Measurements from ENCODE around the gene TIMP3. TPM values are rescaled to one million over a fixed set of nuclear protein-coding genes. Genes with fewer than 3 reads are reported as not detected.

TIMP3 gene
- total RNA-seq, 4 donors from 2014 or later = 300 to 1,106 (median 939) TPM

DNA sequence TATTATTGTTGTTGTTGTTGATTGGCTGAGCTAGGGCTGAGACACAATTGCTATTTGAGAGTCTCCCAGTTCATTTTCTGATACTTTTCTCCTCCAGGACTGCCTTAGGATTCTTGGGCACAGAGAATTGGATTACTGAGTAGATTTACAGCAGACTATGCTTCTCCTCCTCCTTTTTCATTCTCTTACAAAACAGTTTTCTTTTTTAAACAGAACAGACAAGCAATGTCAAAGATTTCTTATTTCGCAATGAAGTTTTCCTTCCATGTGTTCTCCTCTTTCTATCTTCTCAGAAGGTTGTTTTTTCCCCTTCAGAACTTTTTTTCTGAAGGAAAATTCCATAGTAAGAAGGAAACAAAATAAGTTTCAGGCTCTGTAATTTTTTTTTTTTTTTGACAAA is 19.8 kb upstream of the TIMP3 start:
- Histone ChIP-seq H3K27ac (peak overlapping the region in 1 of 4 donors; percentile 21), H3K27me3 (no peaks in the 10 kb centered on the region), H3K36me3 (no peaks in the 10 kb centered on the region), H3K4me3 (no peak overlapping the region), H3K4me1 (peaks cover 0 to 6% (median 0%) of the 10 kb centered on the region in 4 donors), H3K9me3 (no peaks in the 10 kb centered on the region)
- 70 to 79% methylated on average over 1 of the region's 1 CpG for WGBS, 2 donors
- no peak for TF ChIP-seq POLR2A (IDR thresholded peaks at IDR 0.05)
- TF ChIP-seq EP300 (IDR thresholded peaks at IDR 0.05) = peak in 1 of 2 donors; percentile 22
- TF ChIP-seq, protein P1, sequence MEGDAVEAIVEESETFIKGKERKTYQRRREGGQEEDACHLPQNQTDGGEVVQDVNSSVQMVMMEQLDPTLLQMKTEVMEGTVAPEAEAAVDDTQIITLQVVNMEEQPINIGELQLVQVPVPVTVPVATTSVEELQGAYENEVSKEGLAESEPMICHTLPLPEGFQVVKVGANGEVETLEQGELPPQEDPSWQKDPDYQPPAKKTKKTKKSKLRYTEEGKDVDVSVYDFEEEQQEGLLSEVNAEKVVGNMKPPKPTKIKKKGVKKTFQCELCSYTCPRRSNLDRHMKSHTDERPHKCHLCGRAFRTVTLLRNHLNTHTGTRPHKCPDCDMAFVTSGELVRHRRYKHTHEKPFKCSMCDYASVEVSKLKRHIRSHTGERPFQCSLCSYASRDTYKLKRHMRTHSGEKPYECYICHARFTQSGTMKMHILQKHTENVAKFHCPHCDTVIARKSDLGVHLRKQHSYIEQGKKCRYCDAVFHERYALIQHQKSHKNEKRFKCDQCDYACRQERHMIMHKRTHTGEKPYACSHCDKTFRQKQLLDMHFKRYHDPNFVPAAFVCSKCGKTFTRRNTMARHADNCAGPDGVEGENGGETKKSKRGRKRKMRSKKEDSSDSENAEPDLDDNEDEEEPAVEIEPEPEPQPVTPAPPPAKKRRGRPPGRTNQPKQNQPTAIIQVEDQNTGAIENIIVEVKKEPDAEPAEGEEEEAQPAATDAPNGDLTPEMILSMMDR (IDR thresholded peaks at IDR 0.05) = no peak
- DNase-seq (ENCODE audit: low spot score in 2 of 2) = no peak

DNA sequence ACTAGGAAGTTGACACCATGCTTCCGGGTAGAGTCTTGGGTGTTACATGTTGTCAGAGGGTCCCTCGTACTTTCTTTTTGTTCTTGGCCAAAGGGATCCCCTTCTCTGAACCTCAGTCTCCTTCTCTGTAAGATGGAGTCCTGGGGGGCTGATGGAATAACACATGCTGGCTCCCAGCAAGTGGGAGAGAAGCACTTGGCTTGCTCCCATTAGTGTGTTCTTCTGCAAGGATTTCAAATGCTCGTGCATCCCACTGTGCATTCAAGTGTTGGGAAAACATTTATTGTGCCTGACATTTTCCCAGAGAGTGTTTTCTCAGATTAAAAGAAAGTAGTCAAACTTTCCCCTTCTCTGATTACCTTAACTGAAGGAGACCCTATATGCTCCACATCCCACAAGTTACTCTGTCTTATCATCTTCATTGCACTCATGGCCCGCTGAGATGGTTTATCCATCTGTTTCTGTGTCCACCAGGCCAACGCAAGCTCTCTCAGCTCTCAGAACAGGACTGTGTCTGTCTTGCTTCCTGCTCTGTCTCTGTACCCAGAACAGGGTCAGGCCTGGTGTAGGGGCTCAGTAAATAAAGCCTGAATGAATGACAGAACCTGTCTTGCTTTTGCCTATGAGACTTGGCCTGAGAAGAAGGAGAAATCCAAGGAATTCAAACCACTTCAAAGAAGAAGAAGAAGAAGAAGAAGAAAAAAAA is 16.0 kb upstream of the TIMP3 start:
- H3K9me3 ChIP-seq = no peaks in the 10 kb centered on the region
- WGBS, 2 donors = 53 to 58% methylated on average over 5 of the region's 5 CpGs
- H3K4me1 ChIP-seq = peaks cover 0 to 22% (median 0%) of the 10 kb centered on the region in 4 donors
- H3K27ac ChIP-seq = peak overlapping the region in 2 of 4 donors; percentile 20 to 44
- no peaks in the 10 kb centered on the region for H3K27me3 ChIP-seq
- no peak for DNase-seq (ENCODE audit: low spot score in 2 of 2)
- no peaks in the 10 kb centered on the region for H3K36me3 ChIP-seq
- no peak overlapping the region for H3K4me3 ChIP-seq
- no peak for TF ChIP-seq EP300 (IDR thresholded peaks at IDR 0.05)
- no peak for TF ChIP-seq POLR2A (IDR thresholded peaks at IDR 0.05)
- TF ChIP-seq, protein P1 (IDR thresholded peaks at IDR 0.05) = no peak

DNA sequence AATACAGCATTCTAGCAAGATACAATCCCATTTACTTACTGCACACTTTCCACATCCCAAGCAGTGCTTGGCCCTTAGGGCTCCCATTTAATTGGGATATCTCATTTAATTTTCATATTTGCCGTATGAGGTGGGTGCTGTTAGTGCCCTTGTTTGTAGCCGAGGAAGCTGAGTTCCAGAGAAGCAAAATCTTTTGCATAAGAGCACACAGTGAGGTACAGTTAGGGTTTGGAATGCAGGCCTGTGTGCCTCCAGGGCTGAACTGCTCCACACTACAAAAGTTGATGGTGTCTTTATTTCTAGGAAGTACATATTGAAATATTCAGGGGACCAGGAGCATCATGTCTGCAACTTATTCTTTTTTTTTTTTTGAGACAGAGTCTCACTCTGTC is 15.5 kb upstream of the TIMP3 start:
- Histone ChIP-seq H3K27me3 (no peaks in the 10 kb centered on the region), H3K9me3 (no peaks in the 10 kb centered on the region), H3K4me3 (no peak overlapping the region), H3K36me3 (no peaks in the 10 kb centered on the region), H3K27ac (peak overlapping the region in 2 of 4 donors; percentile 20 to 44), H3K4me1 (peaks cover 0 to 22% (median 0%) of the 10 kb centered on the region in 4 donors)
- no peak for TF ChIP-seq POLR2A (IDR thresholded peaks at IDR 0.05)
- no peak for TF ChIP-seq EP300 (IDR thresholded peaks at IDR 0.05)
- TF ChIP-seq, protein P1 (IDR thresholded peaks at IDR 0.05) = no peak
- 52 to 59% methylated on average over 2 of the region's 2 CpGs for WGBS, 2 donors
- DNase-seq (ENCODE audit: low spot score in 2 of 2) = no peak

DNA sequence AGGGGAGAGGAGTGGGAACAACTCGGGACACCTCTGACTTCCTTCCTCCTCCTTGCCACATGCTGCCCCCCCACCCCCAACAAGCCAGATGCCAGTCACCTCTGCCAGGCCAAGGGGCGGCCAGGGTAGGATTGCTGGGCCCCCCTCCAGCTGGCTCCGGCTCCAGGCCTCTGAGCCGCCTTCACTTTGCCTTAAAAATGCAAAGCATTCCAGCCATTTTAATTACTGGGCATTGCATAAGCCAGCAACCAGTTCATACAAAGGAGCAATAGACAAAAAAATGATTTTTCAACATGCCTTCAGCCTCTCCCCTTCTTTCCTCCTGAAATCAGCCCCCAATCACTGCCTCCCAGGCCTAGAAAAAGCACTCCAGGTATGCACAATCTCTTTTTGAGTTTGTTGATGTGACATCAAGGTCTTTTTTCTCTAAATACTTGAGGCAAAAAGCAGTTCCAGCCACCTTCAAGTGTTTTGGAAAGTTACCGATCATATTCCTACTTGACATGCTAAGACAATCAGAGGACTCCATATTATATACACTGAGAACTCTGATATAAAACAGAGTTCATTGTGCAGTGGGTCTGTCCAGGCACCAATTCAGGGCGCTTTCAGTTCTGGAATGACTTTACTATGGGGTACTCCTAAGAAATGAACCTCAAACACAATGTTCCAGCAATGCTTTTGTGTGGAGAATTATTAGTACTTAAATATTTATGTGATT is 12.4 kb upstream of the TIMP3 start:
- TF ChIP-seq, protein P1 (IDR thresholded peaks at IDR 0.05) = no peak
- TF ChIP-seq EP300 (IDR thresholded peaks at IDR 0.05) (peak in 1 of 2 donors; percentile 47), POLR2A (IDR thresholded peaks at IDR 0.05) (no peak)
- H3K36me3 ChIP-seq = no peaks in the 10 kb centered on the region
- H3K4me1 ChIP-seq = peaks cover 0 to 17% (median 0%) of the 10 kb centered on the region in 4 donors
- H3K27me3 ChIP-seq = no peaks in the 10 kb centered on the region
- no peak overlapping the region for H3K4me3 ChIP-seq
- no peaks in the 10 kb centered on the region for H3K9me3 ChIP-seq
- H3K27ac ChIP-seq = peak overlapping the region; percentile 14 to 82 (median 51)
- WGBS, 2 donors = 25 to 33% methylated on average over 6 of the region's 6 CpGs
- DNase-seq (ENCODE audit: low spot score in 2 of 2) = no peak

Data from tibial nerve (tissue), 4 donors.